Activated CD4-positive, alpha-beta T cell treated with anti-CD3 and anti-CD28 coated beads for 24 hours (primary cell): Measurements from ENCODE around the gene TIAM1.

ENCODE experiments used
- DNase-seq, 2 donors: peaks; one replicate each; pipeline ENCODE4 v3.0.0-alpha.2; 2020; ENCODE audit warnings: low read depth in 2 of 2

TIAM1 gene

DNA sequence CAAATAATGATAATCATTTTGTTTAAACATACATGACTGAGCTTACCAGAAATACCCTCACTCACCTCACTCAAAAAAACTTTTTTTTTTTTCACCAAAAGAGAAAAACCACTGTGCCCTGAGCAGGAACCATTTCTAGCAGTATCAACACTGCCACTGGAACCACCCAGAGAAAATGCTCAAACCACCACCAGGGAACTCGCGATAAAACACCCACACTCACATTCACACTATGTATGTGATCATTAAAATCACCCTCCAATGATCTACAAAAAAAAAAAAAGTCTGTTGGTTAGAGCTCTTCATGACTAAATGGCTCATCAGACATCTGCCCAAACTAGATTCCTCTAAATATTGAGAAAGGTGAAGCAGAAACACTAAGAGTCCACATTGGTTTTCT is 11.5 kb downstream of the TIAM1 start:
- DNase-seq = no peak

DNA sequence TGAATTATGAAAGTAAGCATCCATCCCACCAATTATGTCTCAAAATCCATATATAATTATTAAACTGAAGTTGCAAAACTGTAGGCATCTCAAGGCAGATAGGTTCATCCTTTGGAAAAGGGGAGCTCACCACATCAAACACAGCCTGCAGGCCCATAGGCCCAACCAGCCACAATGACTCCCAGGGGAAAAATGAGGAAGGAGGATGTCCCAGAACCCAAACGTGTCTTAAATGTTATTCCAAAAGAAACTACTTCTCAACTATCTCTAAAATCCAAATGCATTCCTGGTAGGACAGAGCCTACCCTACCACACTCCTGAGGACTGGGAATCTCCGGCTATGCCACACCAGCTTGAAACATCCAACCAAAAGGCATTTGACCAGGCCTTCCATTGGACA is 12.8 kb downstream of the TIAM1 start:
- DNase-seq = no peak

DNA sequence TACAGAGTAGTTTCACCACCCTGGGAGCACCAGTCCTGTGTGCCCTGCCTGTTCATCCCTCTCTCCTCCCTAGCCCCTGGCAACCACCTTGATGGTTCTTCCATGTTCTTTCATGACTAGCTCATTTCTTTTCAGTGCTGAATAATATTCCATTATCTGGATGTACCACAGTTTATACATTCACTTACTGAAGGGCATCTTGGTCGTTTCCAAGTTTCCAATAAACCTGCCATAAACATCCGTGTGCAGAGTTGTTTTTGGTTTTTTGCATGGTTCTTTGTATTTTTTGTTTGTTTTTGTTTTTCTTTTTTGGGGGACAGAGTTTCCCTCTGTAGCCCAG is 13.9 kb downstream of the TIAM1 start:
- DNase-seq = no peak

- no peak for DNase-seq
These were observed 14.5 kb downstream of the TIAM1 start for GRCh38 chr21:31329456-31330143.

- peak; percentile 34 to 40 for DNase-seq
These were observed 17.4 kb downstream of the TIAM1 start for GRCh38 chr21:31326522-31327242.

DNA sequence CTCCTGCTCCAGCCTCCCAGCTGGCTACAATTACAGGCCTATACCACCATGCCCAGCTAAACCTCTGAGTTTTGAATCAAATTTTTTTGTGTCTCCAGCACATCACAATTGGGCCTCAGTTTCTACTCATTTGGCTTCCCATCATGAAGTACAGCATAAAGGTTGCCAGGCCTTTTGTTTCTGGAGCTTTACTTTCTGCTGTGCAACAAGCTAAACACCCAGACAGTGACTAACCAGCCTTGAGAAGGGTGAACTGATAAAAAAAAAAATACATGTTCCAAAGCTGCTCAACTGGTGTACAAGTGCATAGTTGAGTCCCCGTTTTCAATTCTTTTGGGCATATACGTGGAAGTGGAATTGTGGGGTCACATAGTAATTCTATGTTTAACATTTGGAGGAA is 25.1 kb downstream of the TIAM1 start:
- DNase-seq = no peak

DNA sequence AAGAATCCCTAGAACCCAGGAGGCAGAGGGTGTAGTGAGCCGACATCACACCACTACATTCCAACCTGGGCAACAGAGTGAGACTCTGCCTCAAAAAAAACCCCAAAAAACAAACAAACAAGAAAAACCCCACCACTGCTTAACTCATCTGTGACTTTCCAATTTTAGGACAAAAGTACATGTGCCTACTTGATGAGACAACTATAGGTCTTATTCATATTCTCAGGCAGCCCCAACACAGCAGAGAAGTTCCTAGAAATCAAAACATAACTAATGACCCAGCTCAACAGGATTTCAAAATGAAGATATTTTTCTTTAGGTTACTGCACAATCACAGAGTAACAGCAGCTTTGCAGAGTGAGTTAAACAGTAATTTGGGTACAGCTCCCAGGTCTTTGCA is 26.4 kb downstream of the TIAM1 start:
- no peak for DNase-seq

DNA sequence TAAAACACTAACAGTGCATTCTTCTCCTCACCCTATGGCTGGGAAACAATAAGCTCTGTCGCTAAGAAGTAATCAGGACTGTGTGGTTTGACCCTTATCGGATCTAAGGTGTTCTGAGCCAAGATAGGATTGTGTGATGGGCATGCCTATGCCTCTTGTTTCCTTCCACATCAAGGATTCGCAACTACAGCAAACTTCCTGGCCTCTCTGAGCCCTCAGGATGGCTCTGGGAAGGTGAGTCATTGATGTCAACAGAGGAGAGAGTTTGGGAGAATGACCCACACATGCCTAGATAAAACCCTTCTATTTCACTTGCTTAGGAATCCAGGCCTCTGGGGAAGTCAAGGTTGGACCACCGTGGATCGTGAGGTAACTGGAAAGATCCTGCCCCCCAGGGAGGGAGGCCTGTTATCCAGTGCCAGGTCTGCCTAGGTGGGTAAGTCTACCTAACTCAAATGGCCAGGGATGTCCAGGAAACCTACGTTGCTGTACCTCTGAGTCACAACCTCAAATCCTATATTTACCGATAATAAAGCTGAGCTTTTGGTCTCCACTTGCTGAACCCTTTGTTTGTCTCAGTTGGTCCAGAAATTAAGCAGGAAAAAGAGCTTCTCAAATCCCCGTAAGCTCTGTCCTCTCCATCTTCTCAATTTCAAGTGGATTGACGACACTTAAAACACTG is 27.4 kb downstream of the TIAM1 start:
- DNase-seq = no peak

- DNase-seq = no peak
These were observed 28.0 kb downstream of the TIAM1 start for GRCh38 chr21:31316072-31316471.

DNA sequence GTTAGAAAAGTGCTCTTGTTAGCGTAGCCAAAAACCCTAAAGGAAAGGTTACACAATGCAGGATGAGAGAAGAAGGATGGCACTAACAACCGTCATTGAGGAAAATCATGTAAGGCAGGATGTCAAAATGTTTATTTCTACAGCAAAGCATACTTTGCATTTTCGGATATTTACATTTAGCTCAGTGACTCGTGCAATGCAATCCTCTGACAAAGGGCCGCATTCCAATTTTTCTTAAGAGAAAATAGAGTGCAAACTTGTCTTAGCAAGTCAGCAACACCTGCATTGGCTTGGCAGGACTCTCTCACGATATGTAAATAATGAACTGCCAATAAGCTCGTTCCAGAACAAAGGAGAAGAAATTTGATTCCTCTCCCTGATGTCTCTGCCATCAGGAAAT is 33.3 kb downstream of the TIAM1 start:
- no peak for DNase-seq

GRCh38 chr21:31308584-31308983 is 35.5 kb downstream of the TIAM1 start:
- no peak for DNase-seq

- no peak for DNase-seq
These were observed 38.2 kb downstream of the TIAM1 start for GRCh38 chr21:31305888-31306287.

DNA sequence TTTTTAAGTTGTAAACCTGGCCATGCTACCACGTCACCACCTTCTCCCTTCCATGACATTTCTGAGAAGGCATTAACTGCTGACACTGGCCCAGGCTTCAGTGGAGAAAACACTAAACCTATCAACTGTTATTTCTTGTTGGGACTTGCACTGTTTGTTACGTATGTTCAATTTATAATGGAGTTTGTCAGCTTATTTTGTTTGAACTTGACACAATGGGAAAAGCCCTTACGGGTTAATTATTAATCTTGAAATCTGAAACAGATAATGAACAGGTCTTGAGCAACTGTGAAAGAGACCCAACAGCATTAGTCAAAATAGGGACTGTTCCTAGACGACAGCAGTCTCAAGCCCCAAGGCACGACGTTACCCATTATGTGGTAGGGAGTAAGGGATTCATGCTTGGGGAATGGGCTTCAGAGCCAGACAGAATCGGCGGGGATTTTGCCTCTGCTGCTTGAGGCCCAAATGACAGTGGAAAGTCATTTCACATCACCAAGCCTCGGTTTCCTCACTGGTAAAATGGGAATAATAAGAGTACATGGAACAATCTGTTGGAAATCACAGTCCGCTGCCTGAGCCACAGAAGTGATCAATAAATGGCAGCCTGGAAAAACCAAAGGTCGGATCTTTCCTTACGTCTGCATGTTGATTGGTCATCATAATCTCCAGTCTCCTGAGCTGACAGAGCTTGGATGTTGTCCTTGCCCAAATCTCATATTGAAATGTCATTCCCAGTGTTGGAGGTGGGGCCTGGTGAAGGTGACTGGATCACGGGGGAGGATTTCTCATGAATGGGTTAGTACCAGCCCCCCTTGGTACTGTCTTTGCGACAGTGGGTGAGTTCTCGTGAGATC is 44.5 kb downstream of the TIAM1 start:
- no peak for DNase-seq

DNA sequence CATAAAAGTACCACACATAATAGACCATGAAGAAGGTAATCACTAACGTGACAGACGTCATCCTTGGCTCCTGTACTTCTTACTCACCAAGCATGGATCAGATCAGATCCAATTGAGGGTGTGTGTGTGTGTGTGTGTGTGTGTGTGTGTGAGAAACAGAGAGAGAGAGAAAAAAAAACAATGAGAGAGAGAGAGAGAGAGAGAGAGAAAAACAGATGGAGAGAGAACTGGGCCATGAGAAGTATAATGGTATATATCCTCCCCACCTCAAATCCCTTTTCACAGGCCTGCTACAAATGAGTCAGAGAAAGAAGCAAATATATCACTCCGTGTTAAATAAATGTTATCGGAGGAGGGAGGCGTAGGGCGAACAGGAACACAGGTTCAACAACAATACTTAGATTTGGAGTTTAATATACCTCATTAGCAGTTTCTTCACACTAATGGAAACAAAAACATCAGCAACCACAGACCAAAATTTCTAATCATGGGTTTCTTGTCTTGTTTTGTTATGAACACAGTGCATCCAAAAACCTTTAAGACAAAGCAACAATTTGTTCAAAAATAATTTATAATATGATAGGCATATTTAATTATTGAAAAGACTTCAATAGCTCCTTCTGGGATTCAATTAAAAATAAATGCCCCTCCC is 45.3 kb downstream of the TIAM1 start:
- DNase-seq = no peak

GRCh38 chr21:31297806-31298205 is 46.3 kb downstream of the TIAM1 start:
- no peak for DNase-seq

GRCh38 chr21:31295676-31296075 is 48.4 kb downstream of the TIAM1 start:
- no peak for DNase-seq

DNA sequence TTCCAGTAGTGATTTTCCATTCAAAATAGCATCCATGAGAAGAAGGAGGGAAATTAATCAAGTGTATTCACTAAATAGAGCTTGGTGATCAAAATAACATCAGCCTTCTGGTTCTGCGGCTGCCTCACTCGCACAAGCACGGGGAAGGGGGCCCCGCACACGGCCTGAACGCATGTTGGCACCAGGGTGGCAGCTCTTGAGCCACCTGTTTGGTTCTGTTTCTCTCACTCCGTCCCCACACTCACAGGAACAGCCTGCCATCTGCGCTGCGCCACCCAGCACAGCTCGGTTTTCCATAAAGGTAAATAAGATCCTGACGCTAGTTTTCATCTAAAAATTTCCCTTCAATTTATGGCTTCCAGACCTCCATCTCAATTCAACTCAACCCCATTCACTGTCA is 49.4 kb downstream of the TIAM1 start:
- DNase-seq = no peak

GRCh38 chr21:31293986-31294385 is 50.1 kb downstream of the TIAM1 start:
- peak; percentile 46 to 50 for DNase-seq

- no peak for DNase-seq
These were observed 53.3 kb downstream of the TIAM1 start for GRCh38 chr21:31290765-31291164.

DNA sequence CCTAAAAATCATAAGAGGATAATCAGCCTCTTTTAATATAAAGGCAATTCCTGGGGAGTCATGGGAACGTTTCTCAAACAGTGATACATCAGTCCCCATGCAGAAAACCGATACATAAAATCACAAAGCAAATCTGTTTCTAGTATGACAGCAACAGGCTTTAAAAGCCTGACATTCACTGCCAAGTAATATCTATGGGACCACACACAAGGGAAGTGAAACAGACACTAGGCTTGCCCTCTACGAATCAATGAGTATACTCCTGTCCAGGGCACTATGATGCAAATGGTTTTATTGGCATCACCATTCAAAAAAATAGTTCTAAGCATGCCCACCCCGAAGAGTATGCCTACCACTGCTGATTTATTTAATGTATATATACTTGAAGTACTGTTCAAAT is 54.4 kb downstream of the TIAM1 start:
- DNase-seq = no peak

- DNase-seq = no peak
These were observed 55.9 kb downstream of the TIAM1 start for GRCh38 chr21:31288191-31288590.

GRCh38 chr21:31287201-31287600 is 56.9 kb downstream of the TIAM1 start:
- no peak for DNase-seq
